Stimulated activated CD4-positive, alpha-beta T cell treated with anti-CD3 and anti-CD28 coated beads, Interleukin-15, amount 100 ng/mL, for 1 hour (primary cell): ENCODE data around the gene ACIN1.
A peak's percentile ranks its signal among the peaks of the same experiment; 100 is the strongest.

ENCODE experiments used
- DNase-seq, 2 donors: peaks; one replicate each; pipeline ENCODE4 v3.0.0-alpha.2; 2020; ENCODE audit warnings: low read depth in 1 of 2, low spot score in 1 of 2

ACIN1 gene

DNA sequence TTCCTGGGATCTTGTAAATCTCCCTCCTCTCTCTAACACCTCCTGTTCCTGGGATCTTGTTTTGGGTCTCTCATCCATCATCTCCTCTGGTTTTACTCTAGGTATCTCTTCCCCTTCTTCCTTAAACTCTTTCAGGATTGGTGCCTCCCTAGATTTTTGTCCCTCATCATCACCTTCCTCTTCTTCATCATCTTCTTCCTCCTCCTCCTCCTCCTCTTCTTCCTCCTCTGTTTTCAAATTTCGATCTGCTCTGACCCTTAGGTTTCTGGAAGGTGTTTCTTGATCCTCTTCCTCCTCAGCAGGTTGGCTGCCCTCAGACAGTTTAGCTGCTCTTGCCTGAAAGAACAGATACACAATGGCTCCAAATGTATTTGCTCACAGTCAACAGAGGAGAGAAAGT, 14.5 kb downstream of the ACIN1 start:
- DNase-seq: no peak

- no peak for DNase-seq
Measured at GRCh38 chr14:23079716-23080115, 15.2 kb downstream of the ACIN1 start.

- no peak for DNase-seq
Measured at GRCh38 chr14:23078692-23079116, 16.2 kb downstream of the ACIN1 start.

- no peak for DNase-seq
Measured at GRCh38 chr14:23077962-23078361, 17.0 kb downstream of the ACIN1 start.

DNA sequence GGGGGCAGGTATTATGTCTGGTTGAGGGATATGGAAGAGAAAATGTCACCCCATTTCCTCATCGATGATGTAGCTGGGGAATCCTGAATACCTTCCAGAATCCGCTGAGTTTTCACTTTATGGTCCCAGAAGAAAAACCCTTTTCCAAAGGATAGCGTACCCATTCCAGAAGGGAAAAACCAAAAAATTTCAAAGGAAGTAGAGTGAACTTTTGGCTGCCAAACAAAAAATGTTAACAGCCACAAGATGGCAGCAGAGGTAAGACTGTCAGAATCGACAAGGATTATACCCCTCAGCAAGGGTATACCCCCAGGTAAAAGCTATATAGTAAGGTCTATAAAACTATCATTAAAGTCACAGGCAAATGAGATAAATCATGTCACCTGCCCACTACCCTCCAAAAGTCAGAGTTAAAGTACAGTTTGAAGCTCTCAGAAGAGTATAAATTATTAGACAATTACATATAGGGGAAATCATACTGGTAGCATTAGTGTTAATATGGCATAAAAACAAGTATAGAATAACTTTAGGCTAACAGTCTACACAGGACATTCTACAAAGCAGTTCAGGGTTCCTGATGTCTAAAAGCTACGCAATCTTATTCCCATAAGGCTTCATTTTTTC, 18.0 kb downstream of the ACIN1 start:
- no peak for DNase-seq

DNA sequence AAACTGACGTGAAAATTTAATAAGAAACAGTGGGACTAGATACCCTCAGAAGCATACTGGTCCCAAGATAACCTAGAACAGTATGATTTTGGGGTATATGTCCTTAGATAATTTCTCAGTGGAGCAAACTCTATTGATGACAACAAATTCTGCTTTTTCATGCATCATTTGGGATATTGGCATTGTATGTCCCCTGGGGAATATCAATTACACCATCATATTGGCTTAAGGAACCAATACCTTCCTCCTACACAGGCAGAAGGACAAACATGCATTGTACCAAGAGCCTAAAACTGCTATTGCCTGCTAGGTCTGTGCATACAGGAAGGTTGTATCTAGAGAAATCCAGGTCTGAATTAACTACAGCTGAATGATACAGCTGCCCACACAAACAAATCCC, 20.0 kb downstream of the ACIN1 start:
- no peak for DNase-seq

- no peak for DNase-seq
Measured at GRCh38 chr14:23071921-23072539, 22.9 kb downstream of the ACIN1 start.

DNA sequence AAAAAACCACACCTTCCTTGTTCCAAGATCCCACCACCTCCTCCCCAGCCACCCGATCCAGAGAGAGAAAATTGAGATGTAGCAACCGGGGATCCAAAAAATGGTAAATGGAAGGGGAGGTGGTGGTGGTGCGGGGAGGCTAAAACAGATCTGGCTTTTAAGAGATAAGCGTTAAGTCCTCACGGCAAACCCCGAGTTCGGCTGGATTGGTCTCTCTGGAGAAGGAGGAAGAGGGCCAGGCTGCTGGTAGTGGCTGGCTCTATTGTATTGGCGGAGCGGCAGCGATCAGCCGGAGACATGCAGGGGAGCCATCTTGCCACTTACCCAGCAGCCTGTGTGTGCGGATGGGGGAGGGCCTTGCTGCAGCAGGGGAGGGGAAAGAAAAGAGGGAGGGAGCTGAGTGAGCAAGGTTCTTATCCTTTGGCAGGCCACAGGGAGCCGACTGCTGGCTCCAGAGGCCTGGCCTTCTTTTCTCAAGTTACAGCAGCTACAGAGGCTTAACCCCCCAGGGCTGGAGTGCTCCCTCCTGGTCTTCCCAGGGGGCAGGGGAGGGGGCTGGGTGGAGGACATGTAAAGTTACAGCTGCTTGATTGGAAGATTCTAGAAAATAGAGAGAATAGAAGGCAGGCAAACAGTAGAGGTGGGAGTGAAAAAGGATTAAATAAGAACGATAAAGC, 23.6 kb downstream of the ACIN1 start:
- peak; percentile 51 to 66 for DNase-seq

- no peak for DNase-seq
Measured at GRCh38 chr14:23070262-23071129, 24.4 kb downstream of the ACIN1 start.

- DNase-seq: no peak
Measured at GRCh38 chr14:23069413-23069806, 25.5 kb downstream of the ACIN1 start.

DNA sequence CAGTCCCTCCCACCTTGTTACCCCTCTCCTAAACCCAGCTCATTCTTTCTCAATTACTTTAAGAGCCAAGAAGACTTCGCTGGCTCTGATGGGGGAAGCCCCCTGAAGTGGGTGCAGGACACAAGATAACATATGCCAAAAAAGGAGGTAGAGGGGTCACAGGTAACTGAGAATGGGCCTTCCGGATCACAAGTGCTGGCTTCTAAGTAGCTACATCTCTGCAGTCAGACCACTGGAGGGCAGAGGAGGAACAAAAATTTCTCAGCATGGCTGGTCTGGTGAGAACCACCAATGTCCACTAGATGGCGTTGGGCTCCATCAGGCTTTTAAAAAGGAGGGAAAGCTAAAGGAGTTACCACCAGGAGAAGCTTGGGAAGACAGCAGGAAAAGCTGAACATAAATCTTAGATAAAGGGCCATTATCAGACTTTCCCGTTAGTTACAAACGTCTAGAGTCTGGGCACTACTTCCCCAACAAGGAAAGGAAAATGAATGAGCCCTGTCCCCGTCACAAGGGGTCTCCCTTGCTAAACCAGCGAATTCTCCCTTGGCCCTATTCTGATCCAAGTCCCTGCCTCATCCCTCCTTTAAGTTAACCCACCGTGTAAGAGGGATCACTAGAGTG, 26.0 kb downstream of the ACIN1 start:
- peak; percentile 30 to 42 for DNase-seq

DNA sequence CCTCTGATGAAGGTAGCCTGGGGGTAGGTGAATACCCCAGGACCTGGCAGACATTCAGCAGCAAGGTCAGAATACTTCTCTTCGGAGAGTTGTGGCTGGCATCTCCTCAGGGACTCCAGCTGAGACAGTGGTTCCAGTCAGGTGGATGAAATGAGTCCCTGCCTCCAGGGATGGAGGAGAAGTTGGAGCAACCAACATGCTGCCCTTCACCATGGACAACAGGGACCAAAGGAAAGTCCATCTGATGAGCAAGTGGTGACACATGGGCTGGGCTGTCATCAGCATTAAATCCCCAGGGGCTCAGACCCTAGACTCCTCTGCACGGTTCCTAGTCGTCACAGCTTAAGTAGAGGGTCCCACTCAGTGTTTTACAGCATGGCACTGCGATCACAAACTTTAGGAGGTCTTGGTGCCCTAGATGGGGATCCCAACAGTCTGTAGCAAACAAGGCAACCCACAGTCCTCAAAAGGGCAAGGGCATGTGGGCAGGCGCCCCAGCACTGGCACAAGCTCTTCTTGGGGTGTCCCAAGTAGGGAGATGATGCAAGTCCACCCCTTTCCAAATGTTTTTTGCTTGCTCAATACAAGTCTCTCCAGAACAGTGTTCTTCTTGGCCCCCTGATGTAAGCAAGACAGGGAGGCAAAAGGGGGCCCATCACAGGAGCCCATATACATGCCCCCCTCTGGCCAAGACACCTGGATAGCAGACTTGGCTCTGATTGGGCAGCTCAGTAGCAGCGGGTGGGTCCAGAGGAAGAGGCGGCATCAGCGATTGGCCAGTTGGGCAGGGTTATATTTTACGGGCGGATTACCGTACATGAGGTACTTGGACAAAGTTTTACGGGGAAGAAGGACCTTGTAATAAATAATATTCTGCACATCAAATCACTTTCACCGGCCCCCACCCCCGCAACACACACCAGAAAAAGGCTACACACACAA, 26.8 kb downstream of the ACIN1 start:
- no peak for DNase-seq

- DNase-seq: no peak
Measured at GRCh38 chr14:23066855-23067744, 27.8 kb downstream of the ACIN1 start.

DNA sequence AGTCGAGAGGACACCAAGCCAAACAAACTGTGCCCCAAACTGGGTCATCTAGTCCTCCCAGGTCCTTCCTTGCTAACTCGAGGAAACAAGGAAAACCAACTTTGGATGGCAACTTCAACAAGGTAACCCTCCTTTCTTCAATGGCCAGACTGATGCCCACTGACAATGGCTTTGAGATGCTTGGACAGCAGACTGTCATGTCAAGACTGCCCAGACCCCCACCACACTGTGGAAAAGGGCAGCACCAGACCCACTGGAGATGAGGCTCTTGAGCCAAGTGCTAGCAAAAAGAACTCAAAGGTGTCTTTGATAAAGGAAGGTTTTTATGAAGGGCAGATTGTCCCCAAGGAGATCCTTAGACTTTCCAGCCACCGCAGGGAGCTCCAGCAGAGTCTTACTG, 28.6 kb downstream of the ACIN1 start:
- no peak for DNase-seq

- no peak for DNase-seq
Measured at GRCh38 chr14:23063601-23064000, 31.3 kb downstream of the ACIN1 start.

DNA sequence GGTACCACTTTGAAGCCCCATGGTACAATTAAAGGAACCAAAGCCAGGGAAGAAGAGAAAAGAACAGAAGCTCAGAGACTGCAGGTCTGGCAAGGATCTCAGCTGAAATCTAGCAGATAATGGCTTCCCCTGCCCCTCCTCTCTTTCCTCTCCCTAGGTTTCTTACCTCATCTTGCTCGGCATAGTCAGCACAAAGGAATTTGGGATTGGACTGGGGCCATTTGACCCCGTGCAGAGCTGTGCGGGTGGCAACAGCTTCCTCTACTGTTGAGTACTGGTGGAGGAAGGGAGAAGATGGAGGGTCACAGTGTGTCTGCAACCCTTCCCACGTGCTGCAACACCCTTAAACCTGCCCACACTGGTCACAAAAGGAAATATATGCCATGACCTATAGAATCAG, 32.9 kb downstream of the ACIN1 start:
- no peak for DNase-seq

DNA sequence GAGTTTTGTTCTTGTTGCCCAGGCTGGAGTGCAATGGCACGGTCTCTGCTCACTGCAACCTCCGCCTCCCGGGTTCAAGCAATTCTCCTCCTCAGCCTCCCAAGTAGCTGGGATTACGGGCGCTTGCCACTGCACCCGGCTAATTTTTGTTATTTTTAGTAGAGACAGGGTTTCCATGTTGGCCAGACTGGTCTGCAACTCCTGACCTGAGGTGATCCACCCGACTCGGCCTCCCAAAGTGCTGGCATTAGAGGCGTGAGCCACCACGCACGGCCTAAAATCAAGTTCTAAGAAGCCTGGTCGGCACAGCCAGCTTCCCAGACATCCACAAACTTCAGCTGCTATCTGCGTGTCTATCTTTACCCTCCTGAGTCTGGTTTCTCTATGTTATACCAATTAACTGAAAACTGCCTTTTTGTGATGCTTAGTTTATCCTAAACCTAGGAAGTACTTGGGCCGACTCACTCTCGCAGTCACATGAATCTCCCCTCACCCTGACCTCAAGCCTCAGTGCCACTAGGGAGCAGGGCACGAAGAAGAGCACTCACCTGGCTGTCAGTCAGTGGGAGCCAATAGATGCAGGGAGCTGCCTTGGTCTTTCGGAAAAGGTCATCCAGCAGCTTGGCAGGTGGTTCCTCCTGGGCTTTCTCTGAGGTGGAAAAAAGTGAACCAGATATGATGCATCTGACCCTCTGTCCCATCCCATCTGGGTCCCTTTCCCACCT, 34.2 kb downstream of the ACIN1 start:
- no peak for DNase-seq
